ENCODE measurements around the gene TSPAN3. TPM values are rescaled to one million over a fixed set of nuclear protein-coding genes. Genes with fewer than 3 reads are reported as not detected.

TSPAN3 gene
- total and polyA plus RNA-seq, 2 donors, result 160 to 192 TPM

GRCh38 chr15:77057072-77057471 is 13.8 kb downstream of the TSPAN3 start:
- Histone ChIP-seq H3K36me3 (ENCODE audit: insufficient read depth) (no peaks in the 10 kb centered on the region), H3K4me1 (ENCODE audit: insufficient read depth) (peaks cover 1% of the 10 kb centered on the region), H3K4me3 (ENCODE audit: low read depth, low read length) (no peak overlapping the region), H3K27ac (ENCODE audit: low read depth) (no peak overlapping the region)
- no peak for DNase-seq (ENCODE audit: extremely low spot score)
- WGBS, result 100% methylated on average over 1 of the region's 1 CpG

- no peak overlapping the region for H3K4me3 ChIP-seq (ENCODE audit: low read depth, low read length)
- WGBS, result over 99% methylated on average over 2 of the region's 2 CpGs
- DNase-seq (ENCODE audit: extremely low spot score), result no peak
- H3K36me3 ChIP-seq (ENCODE audit: insufficient read depth), result no peaks in the 10 kb centered on the region
- no peaks in the 10 kb centered on the region for H3K4me1 ChIP-seq (ENCODE audit: insufficient read depth)
- no peak overlapping the region for H3K27ac ChIP-seq (ENCODE audit: low read depth)
Measured at GRCh38 chr15:77053709-77054108, 17.2 kb downstream of the TSPAN3 start.

GRCh38 chr15:77052556-77052955 is 18.4 kb downstream of the TSPAN3 start:
- Histone ChIP-seq H3K27ac (ENCODE audit: low read depth) (no peak overlapping the region), H3K4me3 (ENCODE audit: low read depth, low read length) (no peak overlapping the region)

GRCh38 chr15:77048135-77048876 is 22.6 kb downstream of the TSPAN3 start:
- H3K36me3 ChIP-seq (ENCODE audit: insufficient read depth), result no peaks in the 10 kb centered on the region
- H3K4me1 ChIP-seq (ENCODE audit: insufficient read depth), result no peaks in the 10 kb centered on the region
- no peak overlapping the region for H3K4me3 ChIP-seq (ENCODE audit: low read depth, low read length)
- 90% methylated on average over 1 of the region's 1 CpG for WGBS
- no peak overlapping the region for H3K27ac ChIP-seq (ENCODE audit: low read depth)
- no peak for DNase-seq (ENCODE audit: extremely low spot score)

More at GRCh38 chr15:77052556-77052955, 18.4 kb downstream of the TSPAN3 start:
- DNase-seq (ENCODE audit: extremely low spot score), result no peak
- Histone ChIP-seq H3K36me3 (ENCODE audit: insufficient read depth) (no peaks in the 10 kb centered on the region), H3K4me1 (ENCODE audit: insufficient read depth) (no peaks in the 10 kb centered on the region)
- WGBS, result 77% methylated on average over 2 of the region's 2 CpGs

GRCh38 chr15:77046704-77047412 is 24.1 kb downstream of the TSPAN3 start:
- 92% methylated on average over 7 of the region's 7 CpGs for WGBS
- no peak overlapping the region for H3K4me3 ChIP-seq (ENCODE audit: low read depth, low read length)
- H3K27ac ChIP-seq (ENCODE audit: low read depth), result no peak overlapping the region
- H3K4me1 ChIP-seq (ENCODE audit: insufficient read depth), result no peaks in the 10 kb centered on the region
- no peaks in the 10 kb centered on the region for H3K36me3 ChIP-seq (ENCODE audit: insufficient read depth)
- DNase-seq (ENCODE audit: extremely low spot score), result no peak

GRCh38 chr15:77045985-77046384 is 24.9 kb downstream of the TSPAN3 start:
- Histone ChIP-seq H3K4me3 (ENCODE audit: low read depth, low read length) (no peak overlapping the region), H3K36me3 (ENCODE audit: insufficient read depth) (no peaks in the 10 kb centered on the region), H3K27ac (ENCODE audit: low read depth) (no peak overlapping the region), H3K4me1 (ENCODE audit: insufficient read depth) (no peaks in the 10 kb centered on the region)
- DNase-seq (ENCODE audit: extremely low spot score), result no peak
- 89% methylated on average over 1 of the region's 1 CpG for WGBS

- no peaks in the 10 kb centered on the region for H3K36me3 ChIP-seq (ENCODE audit: insufficient read depth)
- no peak for DNase-seq (ENCODE audit: extremely low spot score)
- H3K4me3 ChIP-seq (ENCODE audit: low read depth, low read length), result no peak overlapping the region
- no peak overlapping the region for H3K27ac ChIP-seq (ENCODE audit: low read depth)
- H3K4me1 ChIP-seq (ENCODE audit: insufficient read depth), result no peaks in the 10 kb centered on the region
- 90% methylated on average over 7 of the region's 7 CpGs for WGBS
Measured at GRCh38 chr15:77044228-77045042, 26.5 kb downstream of the TSPAN3 start.

- H3K27ac ChIP-seq (ENCODE audit: low read depth), result no peak overlapping the region
- WGBS, result 87% methylated on average over 20 of the region's 20 CpGs
- H3K4me3 ChIP-seq (ENCODE audit: low read depth, low read length), result no peak overlapping the region
- no peaks in the 10 kb centered on the region for H3K36me3 ChIP-seq (ENCODE audit: insufficient read depth)
- no peaks in the 10 kb centered on the region for H3K4me1 ChIP-seq (ENCODE audit: insufficient read depth)
- no peak for DNase-seq (ENCODE audit: extremely low spot score)
Measured at GRCh38 chr15:77042955-77043920, 27.7 kb downstream of the TSPAN3 start.

- Histone ChIP-seq H3K4me3 (ENCODE audit: low read depth, low read length) (no peak overlapping the region), H3K4me1 (ENCODE audit: insufficient read depth) (no peaks in the 10 kb centered on the region), H3K27ac (ENCODE audit: low read depth) (no peak overlapping the region), H3K36me3 (ENCODE audit: insufficient read depth) (no peaks in the 10 kb centered on the region)
- 84% methylated on average over 8 of the region's 8 CpGs for WGBS
- no peak for DNase-seq (ENCODE audit: extremely low spot score)
Measured at GRCh38 chr15:77042245-77042919, 28.5 kb downstream of the TSPAN3 start.

- Histone ChIP-seq H3K4me3 (ENCODE audit: low read depth, low read length) (no peak overlapping the region), H3K27ac (ENCODE audit: low read depth) (no peak overlapping the region), H3K4me1 (ENCODE audit: insufficient read depth) (no peaks in the 10 kb centered on the region), H3K36me3 (ENCODE audit: insufficient read depth) (no peaks in the 10 kb centered on the region)
- DNase-seq (ENCODE audit: extremely low spot score), result no peak
- 86% methylated on average over 5 of the region's 5 CpGs for WGBS
Measured at GRCh38 chr15:77040673-77041072, 30.2 kb downstream of the TSPAN3 start.

GRCh38 chr15:77039848-77040247 is 31.1 kb downstream of the TSPAN3 start:
- H3K36me3 ChIP-seq (ENCODE audit: insufficient read depth), result no peaks in the 10 kb centered on the region
- WGBS, result 89% methylated on average over 8 of the region's 8 CpGs
- DNase-seq (ENCODE audit: extremely low spot score), result no peak
- no peak overlapping the region for H3K27ac ChIP-seq (ENCODE audit: low read depth)
- H3K4me1 ChIP-seq (ENCODE audit: insufficient read depth), result no peaks in the 10 kb centered on the region
- H3K4me3 ChIP-seq (ENCODE audit: low read depth, low read length), result no peak overlapping the region

- 84% methylated on average over 5 of the region's 5 CpGs for WGBS
- no peak for DNase-seq (ENCODE audit: extremely low spot score)
- no peaks in the 10 kb centered on the region for H3K4me1 ChIP-seq (ENCODE audit: insufficient read depth)
Measured at GRCh38 chr15:77039217-77039533, 31.7 kb downstream of the TSPAN3 start.

More at GRCh38 chr15:77039217-77039533, 31.7 kb downstream of the TSPAN3 start:
- H3K36me3 ChIP-seq (ENCODE audit: insufficient read depth), result no peaks in the 10 kb centered on the region
- no peak overlapping the region for H3K27ac ChIP-seq (ENCODE audit: low read depth)
- H3K4me3 ChIP-seq (ENCODE audit: low read depth, low read length), result no peak overlapping the region

Data from urinary bladder (tissue), 4 donors.